ENCODE measurements around the gene SIRT3.

SIRT3 gene

DNA sequence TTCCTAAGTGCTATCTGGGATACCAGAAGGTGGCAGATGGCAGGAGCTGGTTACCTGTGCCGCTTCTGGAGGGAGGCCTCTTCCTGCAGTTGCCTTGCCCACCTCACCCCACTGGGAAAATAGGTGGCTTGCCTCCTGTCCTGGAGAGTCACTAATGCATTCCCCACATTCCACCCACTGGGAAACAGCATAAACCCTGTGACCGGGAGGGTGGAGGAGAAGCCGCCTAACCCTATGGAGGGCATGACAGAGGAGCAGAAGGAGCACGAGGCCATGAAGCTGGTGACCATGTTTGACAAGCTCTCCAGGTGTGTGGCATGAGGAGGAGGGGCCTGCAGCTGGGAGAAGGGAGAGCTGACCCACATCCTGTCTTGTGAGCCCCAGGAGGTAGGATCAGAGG lies 23.0 kb downstream of the SIRT3 start:
- DNase-seq = no peak

DNA sequence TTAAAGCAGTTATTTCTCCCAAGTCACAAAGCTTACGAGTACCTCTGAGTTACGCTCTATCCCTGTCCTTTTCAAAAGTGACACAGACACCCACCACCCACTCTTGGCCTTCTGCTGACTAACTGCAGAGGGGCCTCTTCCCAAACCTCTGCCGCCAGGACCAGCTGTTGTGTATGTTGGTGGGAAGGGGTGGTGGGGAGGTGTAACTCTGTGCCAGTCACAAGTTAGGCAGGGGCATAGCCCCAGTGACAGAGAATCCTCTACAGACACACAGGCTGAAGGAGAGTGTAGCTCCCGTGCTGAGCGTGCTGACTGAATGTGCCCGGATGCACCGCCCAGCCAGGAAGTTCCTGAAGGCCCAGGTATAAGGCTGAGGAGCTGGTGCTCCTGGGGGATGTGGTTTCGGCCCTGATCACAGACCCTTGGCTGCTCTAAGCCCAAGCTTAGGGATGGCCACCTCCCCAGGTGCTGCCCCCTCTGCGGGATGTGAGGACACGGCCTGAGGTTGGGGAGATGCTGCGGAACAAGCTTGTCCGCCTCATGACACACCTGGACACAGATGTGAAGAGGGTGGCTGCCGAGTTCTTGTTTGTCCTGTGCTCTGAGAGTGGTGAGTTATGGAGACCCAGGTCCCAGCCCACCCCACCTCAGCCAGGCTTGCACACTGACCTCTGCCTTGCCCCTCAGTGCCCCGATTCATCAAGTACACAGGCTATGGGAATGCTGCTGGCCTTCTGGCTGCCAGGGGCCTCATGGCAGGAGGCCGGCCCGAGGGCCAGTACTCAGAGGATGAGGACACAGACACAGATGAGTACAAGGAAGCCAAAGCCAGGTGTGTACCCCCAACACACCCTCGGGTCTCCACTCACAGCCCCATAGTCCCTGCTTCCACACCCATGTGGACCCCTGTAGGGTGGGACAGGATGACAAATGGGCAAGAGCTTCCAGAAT lies 23.7 kb downstream of the SIRT3 start:
- no peak for DNase-seq

DNA sequence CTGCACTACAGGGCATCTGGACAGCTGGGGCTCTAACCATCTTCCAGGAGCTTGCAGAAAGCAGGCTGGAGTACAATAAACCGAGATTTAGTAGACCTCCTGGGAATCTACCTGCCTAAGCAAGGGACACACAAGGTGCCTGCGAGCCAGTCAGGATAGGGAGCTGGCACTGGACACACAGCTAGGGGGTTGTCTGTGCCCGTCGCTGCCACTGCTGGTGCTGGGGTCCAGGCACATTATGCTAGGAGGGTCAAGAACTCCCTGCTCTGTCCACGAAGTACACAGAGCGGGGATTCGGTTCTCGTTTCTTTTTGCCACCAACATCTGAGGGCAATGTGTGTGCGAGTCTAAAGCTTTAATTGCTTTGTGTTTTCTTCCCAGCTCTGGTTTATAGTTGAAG lies 24.4 kb downstream of the SIRT3 start:
- DNase-seq = no peak

DNA sequence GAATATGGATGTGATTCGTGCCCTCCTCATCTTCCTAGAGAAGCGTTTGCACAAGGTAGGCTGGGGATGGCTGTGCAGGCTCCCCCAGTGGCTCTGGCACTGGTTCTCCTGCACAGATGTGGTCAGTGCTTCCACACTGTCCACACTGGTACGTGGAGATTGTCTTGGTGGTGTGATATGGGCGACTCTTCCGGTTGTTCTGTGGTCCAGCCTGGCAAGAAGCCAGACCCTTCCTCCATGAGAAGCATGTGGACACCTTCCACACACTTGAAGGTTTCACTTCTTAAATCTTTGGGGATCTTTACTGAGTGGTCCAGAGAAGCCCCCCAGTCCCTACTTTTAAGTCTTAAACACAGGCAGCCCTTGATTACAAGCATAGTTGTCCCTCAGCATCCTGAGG lies 24.8 kb downstream of the SIRT3 start:
- no peak for DNase-seq

DNA sequence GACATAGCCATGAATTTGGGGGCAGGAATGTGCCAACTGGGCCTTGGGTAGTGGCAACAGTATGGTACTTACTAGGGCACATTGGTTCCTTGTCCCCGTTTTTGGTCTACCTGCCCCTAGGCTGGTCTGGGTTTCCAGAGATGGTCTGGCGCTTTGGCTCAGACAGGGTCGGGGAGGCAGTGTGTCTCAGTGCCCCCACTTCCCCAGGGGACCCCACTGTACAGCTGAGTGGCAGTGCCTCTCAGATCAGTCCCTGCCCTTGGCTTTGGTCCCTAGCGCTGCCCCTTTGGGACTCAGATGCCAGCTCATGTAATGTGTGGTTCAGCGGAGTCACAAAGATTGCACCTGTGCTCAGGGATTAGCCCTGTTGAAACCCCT lies 25.4 kb downstream of the SIRT3 start:
- no peak for DNase-seq

DNA sequence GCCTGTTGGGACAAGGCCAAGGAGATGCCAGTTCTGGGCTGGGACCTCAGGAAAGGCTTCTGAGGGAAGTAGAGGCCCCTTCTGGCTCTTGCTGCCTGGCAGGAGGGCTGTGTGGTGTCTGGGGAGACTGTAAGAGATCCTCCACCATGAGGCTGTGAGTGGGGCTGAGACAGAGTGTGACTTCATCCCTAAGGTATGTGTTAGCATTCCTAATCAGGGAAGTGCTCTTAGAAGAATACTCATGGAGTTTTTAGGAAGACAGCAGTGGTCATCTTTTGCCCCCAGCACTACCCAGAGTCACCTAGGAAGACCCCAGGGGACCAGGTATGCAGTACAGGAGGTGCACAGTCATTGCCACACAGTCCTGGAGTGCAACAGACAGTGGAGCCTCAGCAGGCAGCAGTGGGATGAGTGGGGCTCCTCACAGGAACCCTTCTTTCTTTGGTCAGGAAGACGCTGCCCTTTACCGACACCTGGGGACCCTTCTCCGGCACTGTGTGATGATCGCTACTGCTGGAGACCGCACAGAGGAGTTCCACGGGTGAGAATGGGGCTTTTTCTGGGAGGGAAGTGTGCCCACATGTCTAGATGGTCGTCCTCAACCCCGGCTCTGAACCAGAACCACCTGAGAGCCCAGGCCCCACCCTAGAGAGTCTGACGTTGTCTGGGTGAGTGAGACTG lies 25.9 kb downstream of the SIRT3 start:
- no peak for DNase-seq

DNA sequence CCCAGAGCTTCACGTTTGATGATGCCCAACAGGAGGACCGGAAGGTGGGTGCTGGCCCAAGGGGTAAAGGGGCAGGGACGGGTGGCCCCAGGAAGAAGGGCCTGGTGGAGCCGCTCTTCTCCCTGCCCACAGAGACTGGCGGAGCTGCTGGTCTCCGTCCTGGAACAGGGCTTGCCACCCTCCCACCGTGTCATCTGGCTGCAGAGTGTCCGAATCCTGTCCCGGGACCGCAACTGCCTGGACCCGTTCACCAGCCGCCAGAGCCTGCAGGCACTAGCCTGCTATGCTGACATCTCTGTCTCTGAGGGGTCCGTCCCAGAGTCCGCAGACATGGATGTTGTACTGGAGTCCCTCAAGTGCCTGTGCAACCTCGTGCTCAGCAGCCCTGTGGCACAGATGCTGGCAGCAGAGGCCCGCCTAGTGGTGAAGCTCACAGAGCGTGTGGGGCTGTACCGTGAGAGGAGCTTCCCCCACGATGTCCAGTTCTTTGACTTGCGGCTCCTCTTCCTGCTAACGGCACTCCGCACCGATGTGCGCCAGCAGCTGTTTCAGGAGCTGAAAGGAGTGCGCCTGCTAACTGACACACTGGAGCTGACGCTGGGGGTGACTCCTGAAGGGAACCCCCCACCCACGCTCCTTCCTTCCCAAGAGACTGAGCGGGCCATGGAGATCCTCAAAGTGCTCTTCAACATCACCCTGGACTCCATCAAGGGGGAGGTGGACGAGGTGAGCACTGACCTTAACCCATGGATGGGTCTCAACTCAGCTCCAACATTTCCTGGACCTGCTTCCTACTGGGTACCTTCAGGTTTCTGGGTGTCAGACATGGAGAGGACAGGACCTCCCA lies 26.6 kb downstream of the SIRT3 start:
- no peak for DNase-seq

DNA sequence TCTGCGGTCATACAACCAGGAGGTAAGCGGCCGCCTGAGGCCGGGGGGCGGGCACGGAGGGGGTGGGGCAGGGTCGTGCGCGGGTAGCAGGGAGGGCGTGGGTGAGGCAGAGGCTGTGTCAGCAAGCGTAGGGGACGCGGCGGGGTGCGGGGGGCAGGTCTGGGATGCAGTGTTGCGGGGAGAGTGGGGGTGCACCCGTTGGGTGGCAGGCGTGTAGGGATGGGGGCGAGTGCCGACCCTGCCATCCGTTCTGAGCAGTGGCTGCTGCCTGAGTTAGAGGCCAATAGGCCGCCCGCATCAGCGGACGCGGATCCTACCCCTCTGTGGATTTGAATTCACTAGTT lies 27.3 kb downstream of the SIRT3 start:
- DNase-seq = no peak

DNA sequence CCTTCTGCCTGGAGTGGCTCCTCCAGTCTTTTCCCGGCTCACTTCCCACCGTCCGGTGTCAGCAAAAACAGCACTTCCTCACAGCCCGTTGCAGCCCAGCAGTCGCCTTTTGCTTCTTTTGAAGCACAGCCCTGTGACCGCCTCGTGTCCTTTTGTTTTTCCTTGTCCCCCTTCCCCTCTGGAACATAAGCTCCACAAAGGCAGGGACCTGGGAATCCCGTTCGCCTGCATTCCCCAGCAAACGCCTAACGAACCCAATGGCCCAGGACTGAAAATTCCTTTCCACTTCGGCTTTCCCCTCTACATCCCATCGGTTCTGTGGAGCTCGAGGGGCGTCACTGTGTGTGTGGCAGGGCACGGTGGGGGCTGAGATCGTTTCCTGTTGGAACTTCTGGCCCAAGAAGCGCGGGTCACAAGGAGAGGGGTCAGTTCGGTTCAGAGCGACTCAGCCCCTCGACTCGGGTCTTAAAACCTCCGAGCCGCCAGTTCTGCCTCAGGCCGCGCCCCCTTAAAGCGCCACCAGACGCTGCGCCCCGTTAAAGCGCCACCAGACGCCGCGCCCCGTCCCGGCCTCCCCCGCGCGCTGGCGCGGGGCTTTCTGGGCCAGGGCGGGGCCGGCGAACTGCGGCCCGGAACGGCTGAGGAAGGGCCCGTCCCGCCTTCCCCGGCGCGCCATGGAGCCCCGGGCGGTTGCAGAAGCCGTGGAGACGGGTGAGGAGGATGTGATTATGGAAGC lies 27.8 kb downstream of the SIRT3 start:
- DNase-seq = peak; percentile 90

DNA sequence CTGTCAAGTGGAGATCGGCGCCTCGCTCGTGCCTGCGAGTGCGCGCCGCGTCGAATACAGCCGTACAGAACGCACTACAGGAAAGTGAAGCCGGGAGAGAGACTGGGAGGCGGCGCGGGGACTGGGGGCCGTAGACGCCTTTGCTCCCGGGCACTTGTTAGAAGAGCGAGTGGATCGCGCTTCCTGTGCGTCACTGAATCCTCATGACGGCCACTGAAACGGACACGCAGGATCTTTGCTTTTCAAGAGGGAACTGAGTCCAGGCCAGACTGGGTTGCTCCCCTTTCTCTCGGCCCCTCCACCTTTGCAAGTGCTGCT lies 28.3 kb downstream of the SIRT3 start:
- DNase-seq = no peak

DNA sequence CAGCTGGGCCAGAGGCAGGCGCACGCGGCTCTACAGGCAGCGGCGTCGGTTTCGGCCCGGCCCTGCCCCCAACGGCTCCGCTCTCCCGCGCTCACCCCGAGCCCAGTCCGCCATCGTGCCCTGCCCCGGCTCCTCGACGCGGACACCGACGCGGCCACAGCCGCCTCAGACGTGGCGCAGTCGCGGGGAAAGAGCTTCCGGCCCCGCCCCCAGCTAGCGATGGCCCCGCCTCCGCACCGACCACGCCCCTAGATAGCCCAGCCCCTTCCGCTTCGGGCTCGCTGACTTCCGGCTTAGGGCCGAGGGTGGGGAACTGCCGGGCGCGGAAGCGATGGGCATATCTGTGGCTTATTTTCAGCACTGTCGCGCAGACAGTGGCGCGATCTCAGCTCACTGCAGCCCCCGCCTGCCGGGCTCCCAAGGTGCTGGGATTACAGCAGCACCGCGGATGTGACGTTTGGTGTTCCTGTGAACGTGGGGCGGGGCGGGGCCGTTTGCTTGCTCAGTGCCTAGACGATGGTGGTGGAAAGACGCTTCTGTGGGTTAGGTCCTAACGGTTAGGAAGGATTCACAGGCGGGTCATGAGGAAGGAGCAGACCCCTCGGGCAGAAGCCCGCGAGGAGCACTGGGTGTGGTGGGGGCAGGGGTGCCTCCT lies 28.8 kb downstream of the SIRT3 start, which contains the start of the genes BET1L and RIC8A:
Gene BET1L, minus strand, starts transcription at position 192 of the 655 bp plus-strand sequence. Its CDS starts 78 bp downstream, at position 114.
Gene RIC8A, plus strand, starts transcription at position 501 of the 655 bp plus-strand sequence. CDS start 1,147 bp downstream, outside the sequence.
- DNase-seq = peak; percentile 98

DNA sequence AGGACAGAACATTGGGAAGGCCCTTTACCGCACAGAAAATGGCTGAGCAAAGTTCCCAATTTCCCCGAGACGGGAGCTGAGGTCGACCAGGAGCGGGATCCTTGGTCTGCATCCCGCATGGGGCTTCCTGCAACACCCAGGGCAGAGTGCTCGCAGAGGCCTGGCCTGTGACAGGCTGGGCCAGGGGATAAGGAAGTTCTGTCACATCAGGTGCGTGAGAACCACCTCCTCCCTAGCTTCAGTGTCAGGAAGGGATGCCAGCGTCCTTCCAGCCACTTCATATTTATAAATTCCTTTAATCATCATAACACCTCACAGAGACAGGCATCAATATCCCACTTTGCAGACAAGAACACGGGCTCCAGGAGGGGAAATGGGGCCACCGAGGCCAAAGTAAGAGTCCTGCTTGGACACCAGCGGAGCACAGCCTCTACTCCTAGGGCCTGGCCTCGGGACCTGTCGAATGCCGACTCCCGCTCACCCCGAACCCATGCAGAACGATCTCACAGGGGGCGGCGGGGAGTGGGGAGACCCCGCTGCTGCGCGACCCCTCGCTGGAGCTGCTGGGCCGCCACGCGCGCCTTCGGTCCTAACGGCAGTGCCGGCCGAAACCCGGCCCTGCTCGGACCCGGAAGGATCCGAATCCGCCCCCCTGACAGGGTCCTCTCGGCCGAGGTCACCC lies 29.5 kb downstream of the SIRT3 start:
- peak; percentile 62 for DNase-seq

DNA sequence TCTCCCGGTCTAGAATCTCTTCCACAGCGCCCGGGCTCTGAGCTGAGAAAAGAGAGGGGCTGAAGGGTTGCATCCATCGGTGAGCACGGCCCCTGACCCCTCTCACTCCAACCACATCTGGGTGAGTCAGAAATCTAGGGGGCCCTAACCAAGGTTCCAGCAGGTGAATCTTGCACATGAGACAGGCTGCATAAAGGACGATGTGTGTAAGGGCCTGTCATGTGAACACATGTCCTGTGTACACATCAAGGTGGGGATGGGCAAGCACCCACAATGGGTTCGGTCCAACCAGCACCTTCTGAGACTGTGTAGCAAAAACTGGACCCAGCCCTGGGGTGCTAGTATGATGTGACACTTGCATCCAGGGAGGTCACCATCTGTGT lies 30.1 kb downstream of the SIRT3 start:
- DNase-seq = peak; percentile 50

DNA sequence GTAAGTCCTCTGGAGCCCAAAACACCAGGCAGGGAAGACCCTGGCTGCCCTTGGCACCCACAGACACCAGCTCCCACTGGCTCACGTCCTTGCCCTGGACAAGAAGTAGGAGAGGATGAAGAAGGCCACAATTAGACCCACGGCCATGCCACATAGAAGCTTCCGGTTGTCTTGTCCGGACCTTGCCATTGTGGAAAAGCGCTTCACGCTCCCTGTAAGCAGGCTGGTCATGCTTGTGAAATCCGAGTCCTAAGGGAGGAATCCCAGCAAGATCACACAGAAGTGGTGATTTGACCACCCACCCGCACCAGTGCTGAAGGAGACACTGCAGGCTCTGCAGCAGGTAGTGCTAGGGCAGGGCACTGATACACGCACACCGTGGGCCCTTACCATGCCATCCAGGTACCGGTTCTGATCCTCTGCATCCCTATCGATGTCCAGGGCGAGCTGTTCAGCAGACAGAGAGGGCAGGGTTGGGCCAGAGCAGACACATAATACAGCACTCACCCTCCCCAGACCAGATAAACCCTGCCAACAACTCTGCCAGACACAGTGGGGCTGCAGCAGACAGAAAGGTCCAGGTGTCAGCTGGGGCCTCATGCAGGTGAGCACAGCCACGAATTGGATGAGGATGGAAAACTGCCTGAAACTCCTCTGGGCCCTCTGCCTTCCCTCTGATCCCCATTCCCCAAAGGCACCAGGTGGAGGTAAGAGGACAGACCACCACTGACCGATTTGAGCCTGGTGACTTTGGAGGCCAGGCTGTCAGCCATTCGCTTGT lies 30.7 kb downstream of the SIRT3 start:
- DNase-seq = peak; percentile 48

DNA sequence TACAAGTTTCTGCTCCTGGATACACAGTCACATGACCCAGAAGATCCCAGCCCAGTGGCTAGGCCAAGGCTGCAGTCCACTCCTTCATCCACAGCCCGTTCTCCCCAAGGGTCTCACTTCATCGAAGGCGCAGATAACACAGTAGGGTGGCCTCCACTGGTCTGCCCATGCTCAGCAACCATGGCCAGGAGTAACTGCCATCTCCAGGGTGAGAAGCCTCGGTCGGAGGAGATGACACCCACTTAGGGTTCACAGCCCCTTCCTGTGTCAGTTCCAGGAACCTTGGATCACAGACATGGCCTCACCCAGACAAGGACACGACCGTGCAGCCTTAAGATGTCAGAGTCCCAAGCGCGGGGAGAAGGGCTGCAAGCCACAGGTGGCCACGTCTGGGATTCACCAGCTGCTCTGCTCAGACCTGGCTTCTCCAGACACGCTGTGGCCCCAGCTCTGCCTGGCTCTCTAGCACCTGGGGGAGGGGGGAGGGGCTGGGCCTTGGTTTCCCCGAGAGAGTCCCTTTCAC lies 31.5 kb downstream of the SIRT3 start:
- peak; percentile 46 for DNase-seq

DNA sequence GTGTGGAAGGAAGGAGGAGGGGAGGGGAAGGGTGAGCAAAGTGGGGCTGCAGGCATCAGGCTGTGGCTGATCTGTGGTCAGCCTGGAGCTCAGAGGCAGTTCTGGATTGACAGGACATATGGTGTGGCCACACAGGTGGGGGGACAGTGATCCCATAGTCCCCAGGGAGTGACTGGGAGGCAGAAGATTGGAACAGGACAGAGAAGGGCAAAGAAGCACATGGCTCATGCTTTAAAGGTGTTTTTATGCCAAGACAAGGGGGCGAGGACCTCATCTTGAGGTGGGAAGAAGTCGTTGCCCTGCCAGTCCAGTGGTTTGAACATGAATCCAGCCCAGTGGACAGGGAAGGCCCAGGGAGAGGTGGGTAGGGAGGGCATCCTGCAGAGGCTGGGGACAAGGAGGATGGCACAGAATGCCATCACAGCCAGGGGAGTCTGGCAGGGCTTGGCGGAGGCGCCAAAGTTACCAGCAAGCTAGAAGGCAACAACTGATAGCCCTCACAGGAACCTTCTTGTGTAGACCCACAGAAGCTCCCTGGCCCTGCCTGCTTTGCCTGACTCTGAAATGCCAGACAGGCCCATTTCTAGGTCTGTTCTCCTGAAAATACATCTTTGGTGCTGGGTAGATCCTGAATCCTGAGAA lies 32.1 kb downstream of the SIRT3 start:
- peak; percentile 52 for DNase-seq

DNA sequence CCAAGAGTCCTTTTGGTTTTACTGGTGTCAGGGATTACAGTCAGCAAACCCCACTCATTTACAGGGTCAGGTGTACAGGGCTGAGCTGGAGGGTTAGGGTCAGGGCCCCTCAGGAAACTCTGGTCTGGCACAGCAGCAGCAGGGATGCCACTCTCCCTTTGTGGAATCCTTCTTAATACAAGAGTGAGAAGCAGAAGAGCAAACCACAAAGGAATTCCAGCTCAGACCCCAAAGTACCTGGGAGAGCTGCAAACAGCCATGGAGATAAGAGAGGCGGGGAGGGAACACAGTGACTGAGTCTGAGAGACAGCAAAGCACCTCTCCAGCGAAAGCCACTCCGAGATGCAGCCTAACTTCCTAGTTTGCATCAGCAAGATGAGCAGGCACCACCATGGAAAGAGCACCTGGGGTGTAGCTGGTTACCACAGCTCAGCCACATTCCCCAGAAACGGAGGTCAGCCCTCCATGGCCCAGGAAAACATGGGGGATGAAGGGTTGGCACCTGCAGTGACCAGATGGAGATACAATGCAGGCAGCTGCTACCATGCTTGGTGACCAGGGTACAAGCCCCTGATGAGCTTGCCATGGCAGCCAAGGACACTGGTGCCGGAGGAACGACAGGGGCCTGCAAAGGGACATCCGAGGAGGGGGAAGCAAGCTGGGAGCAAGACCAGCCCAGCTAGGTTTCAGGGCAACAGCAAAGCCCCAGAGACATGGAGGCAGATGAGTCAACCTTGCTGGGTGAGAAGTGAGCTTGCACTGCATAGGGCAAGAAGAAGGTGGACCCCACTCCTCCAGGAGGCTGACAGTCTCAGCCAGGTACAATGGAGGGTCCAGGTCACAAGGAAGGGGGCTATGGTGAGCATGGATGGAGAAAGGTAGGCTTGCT lies 32.8 kb downstream of the SIRT3 start:
- DNase-seq = peak; percentile 50

DNA sequence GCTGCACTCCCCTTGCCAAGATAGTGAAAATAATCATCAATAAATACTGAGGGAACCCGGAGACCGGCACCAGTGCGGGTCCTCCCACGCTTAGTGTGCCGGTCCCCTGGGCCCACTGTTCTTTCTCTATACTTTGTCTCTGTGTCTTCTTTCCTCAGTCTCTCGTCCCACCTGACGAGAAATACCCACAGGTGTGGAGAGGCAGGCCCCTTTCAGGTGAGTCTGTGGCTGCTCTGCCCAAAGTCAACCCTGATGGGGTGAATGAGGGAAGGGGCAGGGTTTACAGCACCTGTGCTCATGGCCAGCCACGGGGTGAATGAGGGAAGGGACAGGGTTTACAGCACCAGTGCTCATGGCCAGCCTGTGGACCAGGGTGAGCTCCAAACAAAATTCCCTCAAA lies 33.7 kb downstream of the SIRT3 start:
- peak; percentile 52 for DNase-seq

DNA sequence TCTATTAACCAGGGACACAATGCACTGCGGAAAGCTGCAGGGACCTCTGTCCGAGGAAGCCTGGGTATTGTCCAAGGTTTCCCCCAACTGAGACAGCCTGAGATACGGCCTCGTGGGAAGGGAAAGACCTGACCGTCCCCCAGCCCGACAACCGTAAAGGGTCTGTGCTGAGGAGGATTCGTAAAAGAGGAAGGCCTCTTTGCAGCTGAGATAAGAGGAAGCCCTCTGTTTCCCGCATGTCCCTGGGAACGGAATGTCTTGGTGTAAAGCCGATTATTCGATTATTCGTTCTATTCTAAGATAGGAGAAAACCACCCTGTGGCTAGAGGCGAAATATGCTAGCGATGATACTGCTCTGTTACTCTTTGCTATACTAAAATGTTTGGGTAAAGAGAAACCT lies 34.2 kb downstream of the SIRT3 start:
- DNase-seq = no peak

All from activated CD8-positive, alpha-beta memory T cell treated with anti-CD3 and anti-CD28 coated beads, Interleukin-2, amount 50 U/mL, for 48 hours (primary cell).